ENCODE measurements around the gene SNTB2.
A peak's percentile ranks its signal among the peaks of the same experiment; 100 is the strongest.

DNA sequence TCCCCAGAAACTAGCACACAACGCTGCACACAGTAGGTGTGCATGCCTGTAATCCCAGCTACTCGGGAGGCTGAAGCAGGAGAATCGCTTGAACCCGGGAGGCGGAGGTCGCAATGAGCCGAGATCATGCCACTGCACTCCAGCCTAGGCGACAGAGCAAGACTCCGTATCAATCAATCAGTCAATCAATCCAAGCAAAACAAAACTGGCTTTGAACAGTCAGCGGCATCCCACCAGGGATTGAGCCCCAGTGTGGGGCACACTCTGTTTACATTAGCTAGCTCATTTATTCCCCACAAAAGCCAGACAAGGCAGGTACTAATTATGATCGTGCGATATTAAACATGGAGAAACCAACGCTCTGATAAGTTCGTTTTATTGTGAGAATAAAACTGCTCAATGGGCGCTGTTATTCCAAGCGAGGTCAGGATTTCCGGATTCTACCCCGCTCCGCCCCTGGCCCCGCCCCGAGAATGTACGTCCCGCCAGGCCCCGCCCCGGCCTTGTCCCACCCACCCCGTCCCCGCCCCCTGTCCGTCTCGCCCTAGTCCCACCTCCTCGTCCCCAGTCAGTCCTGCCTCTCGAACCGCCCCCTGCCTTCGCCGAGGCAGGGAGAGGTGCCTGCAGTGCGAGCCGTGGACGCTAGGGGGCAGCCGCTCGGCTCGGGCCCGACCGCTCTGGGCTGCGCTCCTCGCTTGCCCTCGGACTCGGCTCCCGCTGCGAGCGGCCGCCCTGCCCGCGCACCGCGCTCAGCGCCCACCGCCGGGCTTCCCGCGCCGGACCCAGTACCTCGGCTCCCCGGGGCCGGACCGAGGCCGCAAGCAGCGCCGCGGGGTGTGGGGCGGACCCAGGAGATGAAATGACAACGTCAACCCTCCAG is 123.9 kb downstream of the SNTB2 start, which contains the start of gene VPS4A:
- peak; percentile 92 to 99 (median 96) for TF ChIP-seq CTCF (IDR thresholded peaks at IDR 0.05)
- peak; percentile 26 to 87 for TF ChIP-seq POLR2A (IDR thresholded peaks at IDR 0.05)
